ENCODE data around the gene CCR6.

DNA sequence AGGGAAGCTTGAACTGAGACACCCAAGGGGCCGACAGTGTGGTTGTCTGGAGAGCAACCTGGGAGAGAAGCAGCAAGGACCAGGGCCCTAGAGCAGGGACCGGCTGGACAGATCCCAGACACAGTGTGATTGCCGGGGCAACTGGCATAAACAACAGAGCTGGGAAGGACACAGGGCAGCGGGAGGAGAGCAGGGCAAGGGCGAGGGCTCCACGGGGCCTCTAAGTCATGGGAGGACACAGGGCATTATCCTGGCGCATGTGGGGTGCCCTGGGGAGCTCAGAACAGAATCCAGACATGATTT lies 31.1 kb upstream of the CCR6 start:
- TF ChIP-seq CTCF (IDR thresholded peaks at IDR 0.05 in 8 of 11, conservative IDR thresholded peaks at IDR 0.05 in 3 of 11) (no peak), POLR2AphosphoS5 (IDR thresholded peaks at IDR 0.05) (no peak)

Measured in spleen (tissue), 7 donors.